Common myeloid progenitor, CD34-positive (primary cell): ENCODE results near the gene INSR.

Experiments
- CTCF ChIA-PET: fragments of 350-600 bp; sonication (Branson Sonifier 250); formaldehyde crosslinking; loops from one replicate; lab custom pipeline; 2021; ENCODE audit warnings: antibody characterized with exemption; lab: Charles Lee
- POLR2A ChIA-PET: fragments of 350-600 bp; sonication (Branson Sonifier 250); formaldehyde crosslinking; loops from one replicate; lab custom pipeline; 2021; ENCODE audit warnings: antibody characterized with exemption; lab: Charles Lee
- DNase-seq, 3 donors: peaks; one replicate each; pipeline versions ENCODE4 v3.0.0 to v3.0.0-alpha.2; 2013
- H3K27ac ChIP-seq, 2 experiments: 1 replicate in 1 of 2; 2 replicates in 1 of 2; pipeline ENCODE4 v1.7.0; 2013; ENCODE audit warnings: inconsistent platforms in 2 of 2, low read length in 2 of 2, mild to moderate bottlenecking in 2 of 2, low read depth in 1 of 2, moderate library complexity in 1 of 2; ENCODE audit not compliant: severe bottlenecking in 2 of 2, insufficient read depth in 1 of 2, poor library complexity in 1 of 2
- H3K27me3 ChIP-seq, 5 experiments: replicated peaks in 2 of 5; 1 replicate in 3 of 5; 2 replicates in 2 of 5; pipeline versions ENCODE4 v1.6.1 to v1.7.0; 2013; ENCODE audit warnings: low read length in 4 of 5, mild to moderate bottlenecking in 2 of 5, moderate library complexity in 2 of 5, inconsistent platforms in 1 of 5; ENCODE audit not compliant: insufficient read depth in 5 of 5, control insufficient read depth in 4 of 5
- H3K36me3 ChIP-seq, 4 experiments: 1 replicate in 2 of 4; 2 replicates in 2 of 4; pipeline versions ENCODE4 v1.6.1 to v1.7.0; 2013; ENCODE audit warnings: low read length in 3 of 4, control low read depth in 1 of 4, mild to moderate bottlenecking in 1 of 4; ENCODE audit not compliant: control insufficient read depth in 4 of 4, insufficient read depth in 4 of 4
- H3K4me1 ChIP-seq, 4 experiments: 1 replicate in 3 of 4; 2 replicates in 1 of 4; pipeline versions ENCODE4 v1.6.1 to v1.7.1; 2013; ENCODE audit warnings: low read length in 3 of 4, mild to moderate bottlenecking in 3 of 4, control low read depth in 1 of 4, inconsistent platforms in 1 of 4, moderate library complexity in 1 of 4; ENCODE audit not compliant: control insufficient read depth in 4 of 4, insufficient read depth in 4 of 4; ENCODE audit errors: control extremely low read depth in 1 of 4
- H3K4me3 ChIP-seq, 7 experiments: 1 replicate in 4 of 7; 2 replicates in 3 of 7; pipeline versions ENCODE4 v1.5.1 to v1.7.0; 2013; ENCODE audit warnings: mild to moderate bottlenecking in 7 of 7, low read length in 6 of 7, moderate library complexity in 6 of 7, inconsistent platforms in 2 of 7, low read depth in 2 of 7, control low read depth in 1 of 7; ENCODE audit not compliant: insufficient read depth in 4 of 7, control insufficient read depth in 1 of 7; ENCODE audit errors: extremely low read depth in 1 of 7
- H3K9me3 ChIP-seq, 5 experiments: 1 replicate in 4 of 5; 2 replicates in 1 of 5; pipeline versions ENCODE4 v1.6.1 to v1.7.1; 2013; ENCODE audit warnings: low read length in 4 of 5, mild to moderate bottlenecking in 2 of 5, inconsistent platforms in 1 of 5, low read depth in 1 of 5, moderate library complexity in 1 of 5; ENCODE audit not compliant: control insufficient read depth in 4 of 5, insufficient read depth in 2 of 5; ENCODE audit errors: control extremely low read depth in 1 of 5
- WGBS: methylation state at CpG from one replicate; pipeline ENCODE4 v1.1.5; 2013; ENCODE audit not compliant: insufficient coverage; 5-methylcytosine and 5-hydroxymethylcytosine counted together

Gene INSR

GRCh38 chr19:7188698-7189629 lies 105.2 kb downstream of the INSR start:
- Histone ChIP-seq H3K4me3 (no peak overlapping the region), H3K27ac (no peak overlapping the region), H3K27me3 (peaks cover 0 to 3% (median 0%) of the 10 kb centered on the region in 5 experiments), H3K36me3 (peaks cover 0 to 2% (median 0%) of the 10 kb centered on the region in 4 experiments), H3K9me3 (no peaks in the 10 kb centered on the region), H3K4me1 (peaks cover 0 to 4% (median 0%) of the 10 kb centered on the region in 4 experiments)
- WGBS, result 81% methylated on average over 10 of the region's 12 CpGs
- POLR2A ChIA-PET, result no interaction called here
- DNase-seq, result peak in 1 of 3 donors; percentile 31
- CTCF ChIA-PET, result no interaction called here

DNA sequence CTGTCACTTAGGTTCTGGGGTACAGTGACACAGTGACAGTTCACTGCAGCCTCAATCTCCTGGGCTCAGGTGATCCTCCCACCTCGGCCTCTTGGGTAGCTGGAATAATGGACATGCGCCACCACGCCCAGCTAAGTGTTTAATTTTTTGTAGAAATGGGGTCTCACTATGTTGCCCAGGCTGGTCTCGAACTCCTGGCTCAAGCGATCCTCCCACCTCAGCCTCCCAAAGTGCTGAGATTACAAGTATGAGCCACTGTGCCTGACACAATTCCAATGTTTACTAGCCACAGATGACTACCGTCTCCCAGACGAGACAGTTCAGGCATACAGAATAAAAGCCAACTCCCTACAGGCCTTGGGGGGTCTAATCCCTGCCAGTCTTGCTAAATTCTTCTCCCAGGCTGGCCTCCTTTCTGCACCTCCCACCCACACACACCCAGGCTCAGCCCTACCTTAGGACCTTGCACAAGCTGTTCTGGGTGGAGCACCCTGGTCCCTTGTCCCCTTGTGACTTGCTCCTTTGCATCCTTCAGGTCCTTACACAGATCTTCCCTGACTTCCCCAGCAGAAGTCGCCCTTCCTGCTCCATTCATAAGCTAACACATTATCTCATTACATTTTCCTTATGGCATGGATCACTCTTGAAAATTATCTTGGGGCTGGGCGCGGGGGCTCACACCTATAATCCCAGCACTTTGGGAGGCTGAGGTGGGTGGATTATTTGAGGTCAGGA lies 106.4 kb downstream of the INSR start:
- H3K36me3 ChIP-seq, result peaks cover 0 to 3% (median 0%) of the 10 kb centered on the region in 4 experiments
- peaks cover 0 to 3% (median 0%) of the 10 kb centered on the region in 5 experiments for H3K27me3 ChIP-seq
- 98% methylated on average over 7 of the region's 10 CpGs for WGBS
- no peak overlapping the region for H3K27ac ChIP-seq
- H3K4me3 ChIP-seq, result no peak overlapping the region
- ChIA-PET POLR2A (no interaction called here), CTCF (no interaction called here)
- DNase-seq, result no peak
- no peaks in the 10 kb centered on the region for H3K9me3 ChIP-seq
- H3K4me1 ChIP-seq, result peaks cover 2 to 15% (median 7%) of the 10 kb centered on the region in 4 experiments

DNA sequence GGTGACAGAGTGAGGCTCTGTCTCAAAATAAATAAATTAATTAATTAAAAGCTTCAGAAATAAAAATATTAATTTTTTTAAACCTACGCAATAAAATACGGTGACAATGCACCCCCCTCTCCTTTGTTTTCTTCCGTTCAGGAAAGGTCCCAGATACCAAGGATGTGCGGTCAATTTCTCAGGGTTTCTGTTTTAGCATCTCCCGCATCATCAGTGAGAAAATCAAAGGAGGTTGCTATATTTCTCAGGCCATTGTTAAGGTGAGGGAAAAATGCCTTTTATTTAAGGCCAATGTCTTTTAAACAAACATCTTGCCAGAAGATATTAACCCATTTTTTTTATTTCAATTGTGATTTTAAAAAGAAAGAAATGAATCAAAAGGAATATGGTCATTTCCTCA lies 111.7 kb downstream of the INSR start:
- H3K4me1 ChIP-seq, result peaks cover 7 to 15% (median 11%) of the 10 kb centered on the region in 4 experiments
- no peaks in the 10 kb centered on the region for H3K9me3 ChIP-seq
- DNase-seq, result no peak
- no peaks in the 10 kb centered on the region for H3K27me3 ChIP-seq
- H3K4me3 ChIP-seq, result peak overlapping the region in 1 of 7 experiments; percentile 66
- 100% methylated on average over 3 of the region's 5 CpGs for WGBS
- peaks cover 0 to 5% (median 1%) of the 10 kb centered on the region in 4 experiments for H3K36me3 ChIP-seq
- ChIA-PET CTCF (interaction anchor here (0.7 to 1.2 kb wide), 3 partner anchors 19 to 166 kb away, joined by 3 to 4 read pairs (median 3); partner anchors contain the start of gene ARHGEF18), POLR2A (interaction anchor here (0.6 kb wide), 1 partner anchor 1046 kb away, joined by 6 read pairs; no protein-coding TSS in a partner anchor)
- H3K27ac ChIP-seq, result no peak overlapping the region

DNA sequence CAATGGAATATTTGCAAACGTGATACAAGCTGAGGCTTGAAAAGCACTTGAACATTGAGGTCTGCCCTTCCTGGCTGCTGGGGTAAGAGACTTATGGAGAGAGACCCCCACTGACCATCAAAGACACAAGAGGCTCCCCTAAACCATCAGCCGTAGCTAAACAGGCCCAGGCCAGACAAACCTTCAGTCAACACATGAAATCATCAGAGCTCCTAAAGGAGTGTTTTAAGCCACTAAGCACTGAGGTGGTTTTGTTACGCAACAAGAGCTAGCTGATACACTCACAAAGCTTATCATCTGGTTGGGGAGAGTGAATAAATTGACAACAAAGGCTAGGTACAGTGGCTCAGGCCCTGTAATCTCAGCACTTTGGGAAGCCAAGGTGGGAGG lies 114.3 kb downstream of the INSR start:
- Histone ChIP-seq H3K4me3 (no peak overlapping the region), H3K27me3 (no peaks in the 10 kb centered on the region), H3K36me3 (peaks cover 0 to 9% (median 2%) of the 10 kb centered on the region in 4 experiments), H3K4me1 (peaks cover 7 to 15% (median 11%) of the 10 kb centered on the region in 4 experiments), H3K9me3 (no peaks in the 10 kb centered on the region), H3K27ac (no peak overlapping the region)
- CTCF ChIA-PET, result interaction anchor here (0.6 to 1.5 kb wide), 5 partner anchors 13 to 649 kb away, joined by 3 to 6 read pairs (median 3); no protein-coding TSS in a partner anchor
- POLR2A ChIA-PET, result no interaction called here
- DNase-seq, result no peak
- 92% methylated on average over 2 of the region's 3 CpGs for WGBS

- Histone ChIP-seq H3K36me3 (peaks cover 0 to 12% (median 5%) of the 10 kb centered on the region in 4 experiments), H3K4me3 (no peak overlapping the region), H3K4me1 (peaks cover 3 to 6% (median 6%) of the 10 kb centered on the region in 4 experiments), H3K27ac (no peak overlapping the region), H3K27me3 (no peaks in the 10 kb centered on the region), H3K9me3 (no peaks in the 10 kb centered on the region)
- POLR2A ChIA-PET, result no interaction called here
- CTCF ChIA-PET, result no interaction called here
- WGBS, result 91% methylated on average over 6 of the region's 7 CpGs
- DNase-seq, result no peak
Measured at GRCh38 chr19:7177926-7178325, 116.3 kb downstream of the INSR start.

DNA sequence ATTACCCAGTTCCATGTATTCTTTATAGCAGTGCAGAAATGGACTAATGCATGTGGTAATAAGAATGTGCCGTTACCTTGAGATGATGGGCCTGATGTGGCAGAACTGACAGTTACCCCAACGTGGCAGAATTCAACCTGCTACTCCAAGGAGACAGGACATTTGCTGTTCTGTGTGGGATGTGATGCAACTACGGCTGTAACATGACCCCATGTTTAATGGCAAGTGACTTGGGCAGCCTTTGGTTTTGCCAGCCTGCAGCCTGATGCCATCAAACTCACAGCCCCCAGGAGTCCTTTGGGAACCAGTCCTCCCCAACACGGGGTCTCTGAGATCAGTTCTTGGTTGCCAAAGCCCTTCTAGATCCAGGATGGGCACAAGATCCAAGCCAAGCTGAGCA lies 117.4 kb downstream of the INSR start:
- H3K4me3 ChIP-seq, result no peak overlapping the region
- no peak overlapping the region for H3K27ac ChIP-seq
- no peak for DNase-seq
- H3K27me3 ChIP-seq, result no peaks in the 10 kb centered on the region
- ChIA-PET CTCF (no interaction called here), POLR2A (no interaction called here)
- no peaks in the 10 kb centered on the region for H3K4me1 ChIP-seq
- peaks cover 0 to 15% (median 8%) of the 10 kb centered on the region in 4 experiments for H3K36me3 ChIP-seq
- H3K9me3 ChIP-seq, result peaks cover 0 to 3% (median 0%) of the 10 kb centered on the region in 5 experiments
- 100% methylated on average over 1 of the region's 4 CpGs for WGBS
